A549 (cell line): Measurements from ENCODE around the gene RIN1.

Experiments
- BHLHE40 ChIP-seq: IDR thresholded peaks from 2 replicates; pipeline ENCODE4 v1.6.1; 2012; ENCODE audit warnings: low read depth, low read length, inconsistent platforms
- CTCF ChIP-seq: fragments of >200 bp; sonication (Bioruptor Twin); formaldehyde crosslinking; IDR thresholded peaks from 3 replicates; pipeline ENCODE4 v1.5.1; 2016
- EP300 ChIP-seq, 2 experiments: fragments of >200 bp; sonication (Bioruptor Twin); formaldehyde crosslinking; IDR thresholded peaks; 2 replicates in 1 of 2; 3 replicates in 1 of 2; pipeline ENCODE4 v1.6.1; 2016 to 2017
- RNF2 ChIP-seq: fragments of 200-600 bp; sonication (generic); IDR thresholded peaks from 2 replicates; pipeline ENCODE4 v1.6.1; 2016; ENCODE audit warnings: low read depth, mild to moderate bottlenecking, antibody characterized with exemption, moderate library complexity, borderline replicate concordance

- TF ChIP-seq RNF2 (no peak), CTCF (no peak), BHLHE40 (no peak), EP300 (IDR thresholded peaks at IDR 0.05) (no peak)
These were observed 42.9 kb downstream of the RIN1 start for GRCh38 chr11:66293352-66293751.
